Activated CD8-positive, alpha-beta memory T cell treated with anti-CD3 and anti-CD28 coated beads, Interleukin-2, amount 10 ng/mL, durations not matched to agents 7 days and 5 days (primary cell): Measurements from ENCODE around the gene BAZ2B. TPM values are rescaled to one million over a fixed set of nuclear protein-coding genes. Genes with fewer than 3 reads are reported as not detected.
"Not testable (repeated sequence)": the region's sequence is repeated elsewhere in the genome, so short reads cannot be mapped to it uniquely, and the experiment has no call there.

Experiments
- ATAC-seq: fragments of 150-1000 bp; cut with Tn5 transposase; one replicate; pipeline ENCODE4 v1.10.0; 2021; ENCODE audit warnings: moderate library complexity
- CTCF ChIA-PET: fragments of 350-600 bp; sonication (Branson Sonifier 250); formaldehyde crosslinking; loops from one replicate; lab custom pipeline; 2021; ENCODE audit warnings: antibody characterized with exemption; lab: Charles Lee
- DNase-seq: peaks from one replicate; pipeline ENCODE4 v3.0.0-alpha.2; 2020
- H3K27ac Mint-ChIP-seq: one replicate; pipeline ENCODE4 v1.8.0; 2021; ENCODE audit warnings: mild to moderate bottlenecking, mixed read lengths
- H3K27me3 Mint-ChIP-seq: one replicate; pipeline ENCODE4 v1.8.0; 2021; ENCODE audit warnings: mixed read lengths
- H3K36me3 Mint-ChIP-seq: one replicate; pipeline ENCODE4 v1.8.0; 2021; ENCODE audit warnings: mild to moderate bottlenecking, mixed read lengths
- H3K4me1 Mint-ChIP-seq: one replicate; pipeline ENCODE4 v1.8.0; 2021; ENCODE audit warnings: mixed read lengths
- H3K4me3 Mint-ChIP-seq: one replicate; pipeline ENCODE4 v1.8.0; 2021; ENCODE audit warnings: mild to moderate bottlenecking, moderate library complexity, mixed read lengths
- H3K9me3 Mint-ChIP-seq: one replicate; pipeline ENCODE4 v1.8.0; 2022; ENCODE audit warnings: low read depth, mixed read lengths
- total RNA-seq, 2 experiments: library from RNA; stranded (reverse); gene quantifications; one replicate each; pipeline ENCODE4 v1.2.3, GENCODE V29; 2021

BAZ2B gene
- total RNA-seq, 2 experiments from 2014 or later, result 10.3 to 15.6 TPM

DNA sequence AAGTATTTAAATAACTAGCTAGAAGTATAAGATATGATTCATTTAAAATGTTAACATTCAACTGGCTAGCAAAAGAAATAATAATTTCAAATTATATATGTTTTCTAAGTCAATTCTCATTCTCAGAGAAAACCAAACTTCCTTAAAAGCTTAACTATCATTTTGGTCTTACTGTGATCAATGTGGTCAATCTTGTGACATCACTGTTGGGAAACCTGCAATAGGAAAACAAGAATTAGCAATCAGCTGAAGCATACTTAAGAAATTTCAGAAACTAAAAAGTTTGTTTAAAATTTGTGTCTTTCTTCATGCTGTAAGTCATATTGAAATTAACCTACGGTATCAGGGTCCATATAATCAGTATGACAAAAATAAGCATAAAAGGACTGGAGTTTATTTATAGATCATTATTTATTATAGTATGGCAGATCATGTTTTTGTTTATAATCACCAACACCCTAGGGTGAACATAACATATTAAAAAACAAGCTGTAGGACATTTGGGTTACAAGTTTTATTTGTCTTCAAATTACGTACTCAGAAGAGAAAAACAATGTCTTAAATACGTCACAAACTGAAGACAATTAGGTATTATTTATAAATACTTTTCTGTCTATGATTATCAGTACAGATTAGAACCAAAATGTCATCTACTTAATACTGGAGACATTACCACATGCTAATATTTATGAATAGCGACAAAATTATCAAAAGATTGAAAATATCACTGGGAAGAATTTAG, 60.5 kb downstream of the BAZ2B start:
- Mint-ChIP-seq H3K4me3 (no peak overlapping the region), H3K27me3 (no peaks in the 10 kb centered on the region), H3K36me3 (no peaks in the 10 kb centered on the region), H3K27ac (no peak overlapping the region), H3K9me3 (no peaks in the 10 kb centered on the region), H3K4me1 (no peaks in the 10 kb centered on the region)
- DNase-seq (no peak), ATAC-seq (no peak)
- CTCF ChIA-PET, result interaction anchor here (1.3 kb wide), 2 partner anchors 156 to 385 kb away, joined by 3 read pairs; partner anchors contain the start of gene MARCHF7

GRCh38 chr2:159553727-159554126, 62.6 kb downstream of the BAZ2B start:
- no peaks in the 10 kb centered on the region for H3K27me3 Mint-ChIP-seq
- ATAC-seq, result no peak
- H3K27ac Mint-ChIP-seq, result no peak overlapping the region
- no peaks in the 10 kb centered on the region for H3K4me1 Mint-ChIP-seq
- no peak overlapping the region for H3K4me3 Mint-ChIP-seq
- no peaks in the 10 kb centered on the region for H3K36me3 Mint-ChIP-seq
- CTCF ChIA-PET, result no interaction called here
- DNase-seq, result no peak
- H3K9me3 Mint-ChIP-seq, result no peaks in the 10 kb centered on the region

DNA sequence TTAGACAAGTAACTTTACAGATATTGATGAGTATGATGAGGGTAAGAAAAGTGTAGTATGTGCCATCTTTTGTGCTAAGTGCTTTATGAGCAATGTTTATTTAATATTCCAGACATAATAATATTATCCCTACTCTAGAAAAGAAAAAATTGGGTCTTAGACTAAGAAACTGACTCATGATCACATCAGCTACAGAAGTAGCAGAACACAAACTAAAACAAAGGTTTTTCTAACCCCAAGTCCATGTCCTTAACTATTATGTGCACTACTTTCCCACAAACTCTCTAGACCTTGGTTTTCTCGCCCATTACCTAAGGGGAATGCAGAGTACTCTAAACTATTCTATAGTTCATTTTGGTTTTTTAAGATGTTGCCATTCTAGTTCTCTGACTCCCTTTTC, 64.5 kb downstream of the BAZ2B start:
- CTCF ChIA-PET, result no interaction called here
- H3K27ac Mint-ChIP-seq, result no peak overlapping the region
- ATAC-seq, result no peak
- no peaks in the 10 kb centered on the region for H3K9me3 Mint-ChIP-seq
- H3K27me3 Mint-ChIP-seq, result no peaks in the 10 kb centered on the region
- H3K4me1 Mint-ChIP-seq, result no peaks in the 10 kb centered on the region
- no peaks in the 10 kb centered on the region for H3K36me3 Mint-ChIP-seq
- DNase-seq, result no peak
- H3K4me3 Mint-ChIP-seq, result no peak overlapping the region

DNA sequence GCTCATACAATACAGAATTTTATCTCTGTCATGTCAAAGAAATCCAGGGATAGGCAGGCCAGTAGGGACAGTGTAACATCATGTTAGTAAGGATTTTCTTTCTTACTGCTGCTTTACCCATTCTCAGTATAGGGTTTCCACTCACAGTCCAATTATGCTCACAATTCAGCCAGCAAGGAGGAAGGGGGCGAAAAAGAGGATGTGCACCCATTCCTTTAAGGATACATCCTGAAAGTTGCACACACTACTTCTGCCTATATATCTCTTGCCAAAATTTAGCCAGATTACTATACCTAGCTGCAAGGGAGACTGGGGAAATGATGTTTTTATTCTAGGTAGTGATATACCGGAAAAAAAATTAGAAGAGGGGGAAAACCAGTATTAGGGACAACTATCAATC, 66.1 kb downstream of the BAZ2B start:
- Mint-ChIP-seq H3K36me3 (no peaks in the 10 kb centered on the region), H3K27ac (no peak overlapping the region), H3K27me3 (no peaks in the 10 kb centered on the region), H3K4me3 (no peak overlapping the region), H3K9me3 (no peaks in the 10 kb centered on the region), H3K4me1 (no peaks in the 10 kb centered on the region)
- ATAC-seq (no peak), DNase-seq (no peak)
- CTCF ChIA-PET, result no interaction called here

- CTCF ChIA-PET, result no interaction called here
- Mint-ChIP-seq H3K27ac (no peak overlapping the region), H3K4me1 (no peaks in the 10 kb centered on the region), H3K36me3 (no peaks in the 10 kb centered on the region), H3K9me3 (no peaks in the 10 kb centered on the region), H3K4me3 (no peak overlapping the region), H3K27me3 (no peaks in the 10 kb centered on the region)
- ATAC-seq, result no peak
- no peak for DNase-seq
These were observed 67.1 kb downstream of the BAZ2B start for GRCh38 chr2:159549234-159549633.

GRCh38 chr2:159546716-159547430, 69.5 kb downstream of the BAZ2B start:
- no peak overlapping the region for H3K4me3 Mint-ChIP-seq
- no peaks in the 10 kb centered on the region for H3K4me1 Mint-ChIP-seq
- H3K9me3 Mint-ChIP-seq, result no peaks in the 10 kb centered on the region
- no peaks in the 10 kb centered on the region for H3K27me3 Mint-ChIP-seq
- H3K27ac Mint-ChIP-seq, result no peak overlapping the region
- DNase-seq (no peak), ATAC-seq (no peak)
- CTCF ChIA-PET, result no interaction called here
- peaks cover 4% of the 10 kb centered on the region for H3K36me3 Mint-ChIP-seq

- peaks cover 8% of the 10 kb centered on the region for H3K36me3 Mint-ChIP-seq
- H3K4me1 Mint-ChIP-seq, result no peaks in the 10 kb centered on the region
- ATAC-seq, result no peak
- CTCF ChIA-PET, result no interaction called here
- no peak overlapping the region for H3K4me3 Mint-ChIP-seq
- H3K9me3 Mint-ChIP-seq, result no peaks in the 10 kb centered on the region
- no peak overlapping the region for H3K27ac Mint-ChIP-seq
- no peak for DNase-seq
- no peaks in the 10 kb centered on the region for H3K27me3 Mint-ChIP-seq
These were observed 70.3 kb downstream of the BAZ2B start for GRCh38 chr2:159546039-159546438.

DNA sequence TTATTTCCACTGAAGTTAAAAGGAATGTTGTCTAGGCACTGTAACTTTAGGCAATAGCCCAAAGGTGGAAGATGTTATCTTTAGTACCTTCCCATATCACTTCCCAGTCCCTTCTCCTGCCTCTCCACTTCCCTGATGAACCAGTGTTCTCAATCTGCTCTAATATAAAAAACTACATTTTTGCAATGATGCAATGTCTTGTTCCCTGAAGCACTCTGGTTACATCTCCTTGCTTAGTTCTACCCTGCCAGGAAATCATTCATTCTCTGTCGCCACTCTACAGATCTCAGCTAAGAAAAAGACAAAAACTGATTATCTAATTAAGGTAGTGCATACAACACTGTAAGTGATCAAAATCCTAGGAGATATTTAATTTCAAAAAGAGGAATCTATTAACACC, 71.3 kb downstream of the BAZ2B start:
- H3K27me3 Mint-ChIP-seq, result no peaks in the 10 kb centered on the region
- H3K4me3 Mint-ChIP-seq, result no peak overlapping the region
- no peaks in the 10 kb centered on the region for H3K4me1 Mint-ChIP-seq
- CTCF ChIA-PET, result interaction anchor here (1.1 kb wide), 1 partner anchor 20 kb away, joined by 3 read pairs; no protein-coding TSS in a partner anchor
- DNase-seq (no peak), ATAC-seq (no peak)
- H3K9me3 Mint-ChIP-seq, result no peaks in the 10 kb centered on the region
- H3K27ac Mint-ChIP-seq, result no peak overlapping the region
- H3K36me3 Mint-ChIP-seq, result peaks cover 8% of the 10 kb centered on the region

DNA sequence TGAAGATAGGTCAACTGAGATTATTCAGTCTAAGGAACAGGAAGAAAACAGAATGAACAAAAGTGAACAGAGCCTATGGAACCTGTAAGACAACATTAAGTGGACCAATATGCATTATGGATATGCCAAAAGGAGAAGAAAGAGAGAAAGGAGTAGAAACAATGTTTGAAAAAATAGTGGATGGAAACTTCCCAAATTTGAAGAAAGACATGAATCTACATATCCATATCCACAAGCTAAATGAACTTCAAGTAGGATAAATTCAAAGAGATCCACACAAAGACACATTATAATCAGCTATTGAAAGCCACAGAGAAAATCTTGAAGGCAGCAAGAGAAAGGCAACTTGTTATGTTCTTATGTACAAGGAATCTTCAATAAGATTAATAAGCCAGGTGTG, 74.2 kb downstream of the BAZ2B start:
- CTCF ChIA-PET, result interaction anchor here (1.1 kb wide), 1 partner anchor 11 kb away, joined by 3 read pairs; no protein-coding TSS in a partner anchor
- ATAC-seq, result no peak
- H3K4me3 Mint-ChIP-seq, result no peak overlapping the region
- H3K27ac Mint-ChIP-seq, result no peak overlapping the region
- no peaks in the 10 kb centered on the region for H3K9me3 Mint-ChIP-seq
- H3K27me3 Mint-ChIP-seq, result no peaks in the 10 kb centered on the region
- DNase-seq, result no peak
- no peaks in the 10 kb centered on the region for H3K4me1 Mint-ChIP-seq
- H3K36me3 Mint-ChIP-seq, result peaks cover 8% of the 10 kb centered on the region

DNA sequence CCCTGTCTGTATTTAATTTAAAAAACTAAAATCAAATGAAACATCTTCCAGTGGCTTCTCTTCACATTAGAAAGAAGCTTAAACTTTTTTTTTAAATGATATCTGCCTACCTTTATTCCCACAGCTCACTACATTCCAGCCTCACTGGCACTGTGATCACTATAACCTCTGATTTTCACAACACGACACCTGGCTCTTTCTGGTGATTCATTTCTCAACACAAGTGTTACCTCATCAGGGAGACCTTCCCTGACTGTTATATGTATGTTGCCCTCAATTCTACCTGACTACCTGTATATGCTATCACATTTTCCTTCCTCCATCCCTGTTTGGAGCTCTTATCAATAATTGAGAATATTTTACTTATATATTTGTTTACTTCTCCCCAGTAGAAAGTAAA, 76.6 kb downstream of the BAZ2B start:
- Mint-ChIP-seq H3K36me3 (peaks cover 8% of the 10 kb centered on the region), H3K4me1 (no peaks in the 10 kb centered on the region), H3K4me3 (no peak overlapping the region), H3K27ac (no peak overlapping the region), H3K27me3 (no peaks in the 10 kb centered on the region), H3K9me3 (no peaks in the 10 kb centered on the region)
- CTCF ChIA-PET, result no interaction called here
- DNase-seq (no peak), ATAC-seq (no peak)

DNA sequence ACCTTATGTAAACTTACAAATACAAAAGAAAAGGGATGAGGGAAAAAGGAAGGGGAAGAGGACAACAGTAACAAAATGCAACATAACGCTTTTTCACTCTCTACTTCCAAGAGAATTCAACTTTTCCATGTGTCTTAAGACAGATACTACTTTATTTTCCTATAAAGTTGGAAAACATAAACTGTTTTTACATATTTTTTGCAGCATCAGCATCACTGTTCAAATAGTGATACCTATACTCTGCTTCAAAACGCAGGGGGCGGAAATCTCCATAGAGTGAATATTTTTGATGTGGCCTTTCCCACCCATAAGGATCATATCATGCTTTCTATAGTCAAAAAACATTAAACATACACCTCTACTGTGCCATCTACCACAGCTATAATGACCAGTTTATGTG, 77.5 kb downstream of the BAZ2B start:
- H3K4me3 Mint-ChIP-seq, result no peak overlapping the region
- ATAC-seq (no peak), DNase-seq (no peak)
- no peaks in the 10 kb centered on the region for H3K4me1 Mint-ChIP-seq
- no peak overlapping the region for H3K27ac Mint-ChIP-seq
- no peaks in the 10 kb centered on the region for H3K27me3 Mint-ChIP-seq
- CTCF ChIA-PET, result no interaction called here
- H3K9me3 Mint-ChIP-seq, result no peaks in the 10 kb centered on the region
- peaks cover 8% of the 10 kb centered on the region for H3K36me3 Mint-ChIP-seq

- DNase-seq, H3K9me3 Mint-ChIP-seq, H3K4me1 Mint-ChIP-seq, CTCF ChIA-PET, H3K27me3 Mint-ChIP-seq, H3K4me3 Mint-ChIP-seq, H3K36me3 Mint-ChIP-seq, H3K27ac Mint-ChIP-seq, ATAC-seq: not testable (repeated sequence)
These were observed 81.1 kb downstream of the BAZ2B start for GRCh38 chr2:159535261-159535660.

- Mint-ChIP-seq H3K4me1 (no peaks in the 10 kb centered on the region), H3K4me3 (no peak overlapping the region), H3K36me3 (no peaks in the 10 kb centered on the region), H3K27me3 (no peaks in the 10 kb centered on the region), H3K27ac (no peak overlapping the region), H3K9me3 (no peaks in the 10 kb centered on the region)
- ATAC-seq (no peak), DNase-seq (no peak)
- CTCF ChIA-PET, result interaction anchor here (1.1 kb wide), 1 partner anchor 11 kb away, joined by 3 read pairs; no protein-coding TSS in a partner anchor
These were observed 84.9 kb downstream of the BAZ2B start for GRCh38 chr2:159531475-159531874.

GRCh38 chr2:159526433-159526832, 89.9 kb downstream of the BAZ2B start:
- Mint-ChIP-seq H3K36me3 (no peaks in the 10 kb centered on the region), H3K27me3 (no peaks in the 10 kb centered on the region)

More at GRCh38 chr2:159526433-159526832, 89.9 kb downstream of the BAZ2B start:
- CTCF ChIA-PET, result no interaction called here
- DNase-seq (no peak), ATAC-seq (no peak)
- Mint-ChIP-seq H3K9me3 (no peaks in the 10 kb centered on the region), H3K27ac (no peak overlapping the region), H3K4me3 (no peak overlapping the region), H3K4me1 (peaks cover 1% of the 10 kb centered on the region)
